Neutrophil (primary cell): ENCODE measurements around the gene REEP5.

ENCODE experiments used
- H3K27ac ChIP-seq: fragments of 200-600 bp; sonication (generic); 2 replicates; pipeline ENCODE4 v1.5.1; 2016; ENCODE audit warnings: mild to moderate bottlenecking, moderate library complexity
- H3K27me3 ChIP-seq: fragments of 200-600 bp; sonication (generic); 2 replicates; pipeline ENCODE4 v1.6.0; 2016; ENCODE audit warnings: mild to moderate bottlenecking
- H3K36me3 ChIP-seq: fragments of 200-600 bp; sonication (generic); 2 replicates; pipeline ENCODE4 v1.5.1; 2017
- H3K4me1 ChIP-seq, 2 experiments: fragments of 200-600 bp in 1 of 2; sonication (generic) in 1 of 2; 1 replicate in 1 of 2; 2 replicates in 1 of 2; pipeline versions ENCODE4 v1.5.1 to v1.6.1; 2013 to 2016; ENCODE audit warnings: low read depth in 1 of 2, low read length in 1 of 2, mild to moderate bottlenecking in 1 of 2, moderate library complexity in 1 of 2; ENCODE audit not compliant: control insufficient read depth in 1 of 2, insufficient read depth in 1 of 2
- H3K4me3 ChIP-seq, 2 experiments: fragments of 200-600 bp in 1 of 2; sonication (generic) in 1 of 2; 1 replicate in 1 of 2; 2 replicates in 1 of 2; pipeline ENCODE4 v1.5.1; 2013 to 2016; ENCODE audit warnings: low read depth in 1 of 2, low read length in 1 of 2, mild to moderate bottlenecking in 1 of 2, moderate library complexity in 1 of 2
- H3K9me3 ChIP-seq: fragments of 200-600 bp; sonication (generic); 2 replicates; pipeline ENCODE4 v1.5.1; 2016
- CTCF ChIP-seq: fragments of 200-600 bp; sonication (generic); IDR thresholded peaks from 2 replicates; pipeline ENCODE4 v1.5.1; 2016; ENCODE audit warnings: antibody characterized with exemption

Gene REEP5

GRCh38 chr5:112833971-112834370, 88.1 kb downstream of the REEP5 start:
- no peak overlapping the region for H3K4me3 ChIP-seq
- H3K9me3 ChIP-seq: no peaks in the 10 kb centered on the region
- H3K36me3 ChIP-seq: peaks cover 68% of the 10 kb centered on the region
- H3K27ac ChIP-seq: no peak overlapping the region
- H3K4me1 ChIP-seq: no peaks in the 10 kb centered on the region
- no peaks in the 10 kb centered on the region for H3K27me3 ChIP-seq
- no peak for TF ChIP-seq CTCF

- Histone ChIP-seq H3K27me3 (no peaks in the 10 kb centered on the region), H3K36me3 (peaks cover 73% of the 10 kb centered on the region), H3K27ac (no peak overlapping the region), H3K4me1 (no peaks in the 10 kb centered on the region), H3K4me3 (no peak overlapping the region), H3K9me3 (no peaks in the 10 kb centered on the region)
- no peak for TF ChIP-seq CTCF
These were observed 91.6 kb downstream of the REEP5 start for GRCh38 chr5:112830378-112830777.
